HepG2 (cell line): Measurements from ENCODE around the gene THEM4. TPM values are rescaled to one million over a fixed set of nuclear protein-coding genes. Genes with fewer than 3 reads are reported as not detected.
A peak's percentile ranks its signal among the peaks of the same experiment; 100 is the strongest.

Experiments
- ATAC-seq: fragments of 200-7000 bp; cut with Tn5 transposase; 3 replicates; pipeline ENCODE4 v1.9.1; 2020; ENCODE audit warnings: mild to moderate bottlenecking, moderate library complexity
- BruUV-seq: library from RNA; stranded (reverse); fragments of 400-500 nt; replicated peaks from 2 replicates; lab custom pipeline; 2021; lab: Mats Ljungman, UMichigan
- CTCF ChIA-PET: fragments of 300-600 bp; formaldehyde crosslinking; extraction: SDS; loops from one replicate; lab custom pipeline; 2021; ENCODE audit warnings: low total read pairs, inconsistent platforms, low intra/inter-chr PET ratio; lab: Yijun Ruan, JAX
- POLR2A ChIA-PET: fragments of 350-600 bp; sonication (Branson Sonifier 250); formaldehyde crosslinking; loops from one replicate; lab custom pipeline; 2020; ENCODE audit warnings: antibody characterized with exemption, inconsistent platforms; lab: Yijun Ruan, JAX
- DNase-seq: peaks from one replicate; pipeline ENCODE4 v3.0.0-alpha.2; 2015; ENCODE audit warnings: low spot score
- FAIRE-seq: peaks from 3 replicates; lab custom pipeline; 2011; peaks lifted over from hg19 to GRCh38; lab: Jason Lieb, UNC
- H2AFZ ChIP-seq: one replicate; pipeline ENCODE4 v1.6.1; 2011; ENCODE audit warnings: low read length, inconsistent platforms
- H3K27ac ChIP-seq: fragments of 300-600 bp; 3 replicates; pipeline ENCODE4 v1.8.0; 2011; ENCODE audit warnings: mixed run types, mild to moderate bottlenecking, mixed read lengths, low read length, inconsistent platforms; ENCODE audit not compliant: insufficient read depth; ENCODE audit errors: extremely low read length
- H3K27me3 ChIP-seq, 2 experiments: fragments of 200-600 bp in 1 of 2; 2 replicates in 1 of 2; 3 replicates in 1 of 2; pipeline versions ENCODE4 v1.6.0 to v1.8.0; 2011; ENCODE audit warnings: low read length in 2 of 2, mild to moderate bottlenecking in 2 of 2, moderate library complexity in 2 of 2, inconsistent platforms in 1 of 2; ENCODE audit not compliant: insufficient read depth in 2 of 2, control insufficient read depth in 1 of 2
- H3K36me3 ChIP-seq, 2 experiments: fragments of 200-600 bp in 1 of 2; replicated peaks in 1 of 2; 2 replicates in 1 of 2; 3 replicates in 1 of 2; pipeline versions ENCODE4 v1.5.1 to v1.8.0; 2011; ENCODE audit warnings: low read length in 2 of 2, inconsistent platforms in 1 of 2; ENCODE audit not compliant: insufficient read depth in 2 of 2, control insufficient read depth in 1 of 2
- H3K4me1 ChIP-seq: 2 replicates; pipeline ENCODE4 v1.5.1; 2012; ENCODE audit warnings: low read length, inconsistent platforms; ENCODE audit not compliant: insufficient read depth
- H3K4me2 ChIP-seq: 2 replicates; pipeline ENCODE4 v1.6.0; 2011; ENCODE audit warnings: low read depth, low read length, inconsistent platforms
- H3K4me3 ChIP-seq, 3 experiments: fragments of 200-600 bp in 1 of 3; sonication (generic), shearing (Covaris generic) in 1 of 3; replicated peaks in 1 of 3; 2 replicates each; pipeline ENCODE4 v1.5.1; 2011 to 2016; ENCODE audit warnings: low read length in 3 of 3, inconsistent platforms in 2 of 3, low read depth in 2 of 3, mild to moderate bottlenecking in 2 of 3, control low read depth in 1 of 3, mixed read lengths in 1 of 3; ENCODE audit not compliant: insufficient read depth in 1 of 3
- H3K79me2 ChIP-seq: one replicate; pipeline ENCODE4 v1.6.1; 2011; ENCODE audit warnings: low read length, inconsistent platforms; ENCODE audit not compliant: insufficient read depth
- H3K9ac ChIP-seq: 2 replicates; pipeline ENCODE4 v1.6.0; 2011; ENCODE audit warnings: mild to moderate bottlenecking, low read depth, low read length, inconsistent platforms; ENCODE audit not compliant: insufficient read depth
- H3K9me3 ChIP-seq: 2 replicates; pipeline ENCODE4 v1.5.1; 2012; ENCODE audit warnings: mild to moderate bottlenecking, low read length
- H4K20me1 ChIP-seq: 2 replicates; pipeline ENCODE4 v1.6.0; 2011; ENCODE audit warnings: inconsistent platforms, mild to moderate bottlenecking, low read length, moderate library complexity; ENCODE audit not compliant: insufficient read depth
- ATM ChIP-seq: fragments of 450-650 bp; IDR thresholded peaks from 2 replicates; pipeline ENCODE4 v1.7.1; 2017; ENCODE audit warnings: mild to moderate bottlenecking, borderline replicate concordance
- FOSL2 ChIP-seq: sonication (generic); formaldehyde crosslinking; IDR thresholded peaks from 2 replicates; pipeline ENCODE4 v1.4.0; 2020; ENCODE audit warnings: missing genetic modification reagents
- GATAD2A ChIP-seq: IDR thresholded peaks from 2 replicates; pipeline ENCODE4 v1.6.1; 2016
- HNF4A ChIP-seq: sonication (generic); formaldehyde crosslinking; IDR thresholded peaks from 2 replicates; pipeline ENCODE4 v1.4.0; 2020; ENCODE audit warnings: missing genetic modification reagents
- MBNL3 ChIP-seq: fragments of 250-450 bp; sonication (Bioruptor Pico); conservative IDR thresholded peaks from 2 replicates; pipeline ENCODE4 v1.8.0; 2022; ENCODE audit warnings: mild to moderate bottlenecking, inconsistent platforms
- NKX3-1 ChIP-seq: sonication (generic); formaldehyde crosslinking; IDR thresholded peaks from 2 replicates; pipeline ENCODE4 v1.5.0; 2020; ENCODE audit warnings: missing genetic modification reagents
- RBM22 ChIP-seq: fragments of 200-400 bp; formaldehyde crosslinking; optimal IDR thresholded peaks from 2 replicates; pipeline ENCODE3; 2017; ENCODE audit warnings: mild to moderate bottlenecking, low read length, moderate library complexity
- RNF2 ChIP-seq: fragments of 450-650 bp; conservative IDR thresholded peaks from 2 replicates; pipeline ENCODE4 v1.6.1; 2016; ENCODE audit warnings: low read depth
- SNRNP70 ChIP-seq: fragments of 200-400 bp; formaldehyde crosslinking; IDR thresholded peaks from 2 replicates; pipeline ENCODE4 v1.6.1; 2017; ENCODE audit warnings: mild to moderate bottlenecking, low read depth, low read length, moderate library complexity
- SOX5 ChIP-seq: IDR thresholded peaks from 2 replicates; pipeline ENCODE4 v1.6.1; 2016; ENCODE audit warnings: borderline replicate concordance
- SUZ12 ChIP-seq: fragments of 150-350 bp; IDR thresholded peaks from 2 replicates; pipeline ENCODE4 v1.6.1; 2014; ENCODE audit warnings: low read depth, low read length
- TCF7 ChIP-seq: sonication (generic); IDR thresholded peaks from 2 replicates; pipeline ENCODE4 v1.6.1; 2016; ENCODE audit warnings: antibody characterized with exemption, low read depth
- USF2 ChIP-seq, 2 experiments: sonication (generic) in 1 of 2; formaldehyde crosslinking in 1 of 2; IDR thresholded peaks; 2 replicates each; pipeline versions ENCODE4 v1.5.1 to v1.6.1; 2011 to 2020; ENCODE audit warnings: borderline replicate concordance in 1 of 2, low read depth in 1 of 2, low read length in 1 of 2, mild to moderate bottlenecking in 1 of 2, missing genetic modification reagents in 1 of 2, moderate library complexity in 1 of 2
- ZBTB34 ChIP-seq: sonication (generic); formaldehyde crosslinking; IDR thresholded peaks from 2 replicates; pipeline ENCODE4 v1.8.0; 2022; ENCODE audit warnings: mild to moderate bottlenecking, missing genetic modification reagents
- ZNF101 ChIP-seq: sonication (generic); formaldehyde crosslinking; IDR thresholded peaks from 2 replicates; pipeline ENCODE4 v1.4.0; 2020; ENCODE audit warnings: mild to moderate bottlenecking, low read depth, missing genetic modification reagents, borderline replicate concordance
- ZNF18 ChIP-seq: sonication (generic); formaldehyde crosslinking; IDR thresholded peaks from 2 replicates; pipeline ENCODE4 v1.8.0; 2022; ENCODE audit warnings: mild to moderate bottlenecking, missing genetic modification reagents; ENCODE audit not compliant: insufficient replicate concordance
- ZNF30 ChIP-seq: sonication (generic); formaldehyde crosslinking; IDR thresholded peaks from 2 replicates; pipeline ENCODE4 v1.5.0; 2020; ENCODE audit warnings: mild to moderate bottlenecking, missing genetic modification reagents
- ZNF460 ChIP-seq: sonication (generic); formaldehyde crosslinking; IDR thresholded peaks from 2 replicates; pipeline ENCODE4 v1.5.1; 2020; ENCODE audit warnings: missing genetic modification reagents, mild to moderate bottlenecking, borderline replicate concordance
- ZNF468 ChIP-seq: sonication (generic); formaldehyde crosslinking; IDR thresholded peaks from 2 replicates; pipeline ENCODE4 v1.8.0; 2022; ENCODE audit warnings: mild to moderate bottlenecking, moderate library complexity, missing genetic modification reagents
- ZNF749 ChIP-seq: sonication (generic); formaldehyde crosslinking; IDR thresholded peaks from 2 replicates; pipeline ENCODE4 v1.8.0; 2022; ENCODE audit warnings: mild to moderate bottlenecking, missing genetic modification reagents, moderate library complexity, borderline replicate concordance
- ZNF782 ChIP-seq: sonication (generic); formaldehyde crosslinking; IDR thresholded peaks from 2 replicates; pipeline ENCODE4 v1.4.0; 2020; ENCODE audit warnings: missing genetic modification reagents, mild to moderate bottlenecking, borderline replicate concordance
- WGBS: methylation state at CpG from one replicate; pipeline ENCODE4 v1.1.6; 2017; ENCODE audit warnings: low lambda C conversion rate; 5-methylcytosine and 5-hydroxymethylcytosine counted together
- in situ Hi-C: cut with HindIII; loops from 2 replicates; pipeline ENCODE4 v1.10.0; 2017; ENCODE audit warnings: low pct_unique_long_range_greater_than_20kb; ENCODE audit not compliant: extremely low pct_ligation_motif_present
- intact Hi-C: fragments of 100-400 bp; cut with micrococcal nuclease; formaldehyde crosslinking; loops from one replicate; pipeline ENCODE4 v1.10.0; 2022; ENCODE audit not compliant: unreplicated experiment
- polyA plus RNA-seq, 8 experiments: library from polyadenylated mRNA; depleted of rRNA in 3 of 8; stranded (reverse) in 7 of 8; unstranded in 1 of 8; fragments of >200 nt; fragmentation: Illumina TruSeq in 4 of 8; extraction: Trizol in 4 of 8; gene quantifications; 2 replicates each; pipeline versions ENCODE4 v1.2.1 to v1.2.3, GENCODE V29; 2011 to 2016; ENCODE audit warnings: low read depth in 4 of 8, missing spikeins in 1 of 8, mixed read lengths in 1 of 8; ENCODE audit not compliant: insufficient read depth in 1 of 8
- total RNA-seq, 5 experiments: library from RNA; depleted of rRNA; stranded (reverse); fragments of >200 nt; fragmentation: Illumina TruSeq; extraction: Trizol; gene quantifications; 2 replicates each; pipeline ENCODE4 v1.2.3, GENCODE V29; 2016; ENCODE audit warnings: low read depth in 1 of 5

The THEM4 gene
- total and polyA plus RNA-seq, 2 of the 13 experiments (the other 11 are each of a cell fraction or from before 2014, with no cell fraction given) = 10.9 to 13.9 TPM

GRCh38 chr1:151843398-151843797, 65.9 kb downstream of the THEM4 start (continued):
- TF ChIP-seq ZNF18 (CRISPR knock-in tag) (no peak), ZBTB34 (CRISPR knock-in tag) (no peak), USF2 (IDR thresholded peaks at IDR 0.05; ENCODE audit: low read depth, low read length) (no peak), USF2 (CRISPR knock-in tag; IDR thresholded peaks at IDR 0.05; ENCODE audit: borderline replicate concordance) (no peak), ZNF30 (CRISPR knock-in tag) (no peak), GATAD2A (CRISPR knock-in tag) (no peak), ZNF749 (CRISPR knock-in tag) (no peak), SUZ12 (no peak)

- no peak overlapping the region for H3K9ac ChIP-seq
- H4K20me1 ChIP-seq = no peaks in the 10 kb centered on the region
- intact Hi-C loops (no loop called here), in situ Hi-C loops (no loop called here)
- H3K4me1 ChIP-seq = peaks cover 47% of the 10 kb centered on the region
- no peak overlapping the region for H3K4me3 ChIP-seq
- no peak overlapping the region for H3K4me2 ChIP-seq
- CTCF ChIA-PET = no interaction called here
- peak; percentile 39 for DNase-seq
- POLR2A ChIA-PET = interaction anchor here (0.8 to 1.2 kb wide), 2 partner anchors 9 to 67 kb away, joined by 3 to 6 read pairs; no protein-coding TSS in a partner anchor
- no peaks in the 10 kb centered on the region for H3K36me3 ChIP-seq
- ATAC-seq = no peak
- FAIRE-seq = no peak
- no TSS peak for BruUV-seq
- H3K79me2 ChIP-seq = no peaks in the 10 kb centered on the region
- H3K27me3 ChIP-seq = peaks cover 0 to 8% of the 10 kb centered on the region in 2 experiments; a peak in 2 of 5 replicates
- WGBS = 4% methylated on average over 2 of the region's 2 CpGs
- H3K9me3 ChIP-seq = no peaks in the 10 kb centered on the region
- H3K27ac ChIP-seq = no peak overlapping the region
- no peak overlapping the region for H2AFZ ChIP-seq
- no peak for TF ChIP-seq ZNF782 (CRISPR knock-in tag)
- no peak for TF ChIP-seq ZNF101 (CRISPR knock-in tag)
- TF ChIP-seq RBM22 = no peak
- no peak for TF ChIP-seq MBNL3 (CRISPR knock-in tag)
- TF ChIP-seq SNRNP70 = no peak
- TF ChIP-seq HNF4A = no peak
- TF ChIP-seq ATM = no peak
- TF ChIP-seq NKX3-1 (CRISPR knock-in tag) = no peak
- peak; percentile 35; the same call in 1 of the 2 replicates for TF ChIP-seq SOX5 (CRISPR knock-in tag)
- 0 out of 2 replicates have a peak, but pooled peaks have one; percentile 14 for TF ChIP-seq TCF7
- TF ChIP-seq RNF2 = no peak
- TF ChIP-seq ZNF468 (CRISPR knock-in tag) = no peak
- no peak for TF ChIP-seq ZNF460 (CRISPR knock-in tag)
- TF ChIP-seq FOSL2 (CRISPR knock-in tag) = peak; percentile 65
These were observed 68.2 kb downstream of the THEM4 start for GRCh38 chr1:151841141-151841540.
